Breast epithelium (tissue), 3 donors: ENCODE data around the gene TSPAN4.

Experiments used
- POLR2A ChIP-seq: fragments of 450-650 bp; IDR thresholded peaks from one replicate; pipeline ENCODE4 v1.6.1; 2016; ENCODE audit warnings: antibody characterized with exemption, mild to moderate bottlenecking, moderate library complexity
- POLR2AphosphoS5 ChIP-seq, 3 donors: sonication (generic); formaldehyde crosslinking; IDR thresholded peaks; one replicate each; pipeline ENCODE4 v1.6.1; 2017; ENCODE audit warnings: antibody characterized with exemption in 3 of 3
- TF ChIP-seq, protein P1 (sequence below), 3 donors: fragments of 450-650 bp; IDR thresholded peaks; one replicate each; pipeline ENCODE4 v1.5.1; 2016 to 2017; ENCODE audit warnings: antibody characterized with exemption in 3 of 3, mild to moderate bottlenecking in 3 of 3, moderate library complexity in 3 of 3

DNA sequence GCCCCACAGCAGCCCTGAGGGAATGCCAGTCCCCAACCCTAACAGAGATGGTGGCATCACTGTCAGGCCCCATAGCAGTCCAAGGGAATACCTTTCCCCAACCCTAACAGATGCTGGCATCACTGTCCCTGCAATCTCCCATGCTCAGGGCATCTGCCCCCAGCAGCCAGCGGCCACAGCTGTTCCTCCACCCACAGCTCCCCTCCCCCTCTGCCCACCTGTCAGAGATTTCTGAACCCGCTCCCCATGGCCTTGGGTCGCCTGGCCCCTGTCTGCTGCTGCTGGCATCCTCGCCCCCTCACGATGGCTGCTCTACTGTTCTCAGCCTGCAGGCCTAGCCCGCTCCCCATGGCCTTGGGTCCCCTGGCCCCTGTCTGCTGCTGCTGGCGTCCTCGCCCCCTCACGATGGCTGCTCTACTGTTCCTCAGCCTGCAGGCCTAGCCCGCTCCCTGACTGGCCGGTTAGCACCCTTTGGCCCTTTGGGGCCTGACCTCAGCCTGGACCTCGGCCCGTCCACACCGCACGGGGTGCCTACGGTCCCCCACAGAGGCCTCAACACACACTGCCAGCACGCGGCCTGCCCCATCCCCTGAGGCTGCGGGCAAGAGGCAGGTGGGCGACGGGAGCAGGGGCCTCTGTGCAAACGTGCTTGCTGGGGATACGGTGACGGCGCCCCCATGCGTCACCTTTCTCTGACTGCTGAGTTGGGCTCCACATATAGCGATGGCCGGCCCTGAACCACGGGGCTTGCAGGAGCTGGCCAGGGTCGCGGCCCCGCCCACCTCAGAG lies 47.2 kb downstream of the TSPAN4 start:
- TF ChIP-seq, protein P1, sequence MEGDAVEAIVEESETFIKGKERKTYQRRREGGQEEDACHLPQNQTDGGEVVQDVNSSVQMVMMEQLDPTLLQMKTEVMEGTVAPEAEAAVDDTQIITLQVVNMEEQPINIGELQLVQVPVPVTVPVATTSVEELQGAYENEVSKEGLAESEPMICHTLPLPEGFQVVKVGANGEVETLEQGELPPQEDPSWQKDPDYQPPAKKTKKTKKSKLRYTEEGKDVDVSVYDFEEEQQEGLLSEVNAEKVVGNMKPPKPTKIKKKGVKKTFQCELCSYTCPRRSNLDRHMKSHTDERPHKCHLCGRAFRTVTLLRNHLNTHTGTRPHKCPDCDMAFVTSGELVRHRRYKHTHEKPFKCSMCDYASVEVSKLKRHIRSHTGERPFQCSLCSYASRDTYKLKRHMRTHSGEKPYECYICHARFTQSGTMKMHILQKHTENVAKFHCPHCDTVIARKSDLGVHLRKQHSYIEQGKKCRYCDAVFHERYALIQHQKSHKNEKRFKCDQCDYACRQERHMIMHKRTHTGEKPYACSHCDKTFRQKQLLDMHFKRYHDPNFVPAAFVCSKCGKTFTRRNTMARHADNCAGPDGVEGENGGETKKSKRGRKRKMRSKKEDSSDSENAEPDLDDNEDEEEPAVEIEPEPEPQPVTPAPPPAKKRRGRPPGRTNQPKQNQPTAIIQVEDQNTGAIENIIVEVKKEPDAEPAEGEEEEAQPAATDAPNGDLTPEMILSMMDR (IDR thresholded peaks at IDR 0.05): no peak
- TF ChIP-seq POLR2A: no peak
- no peak for TF ChIP-seq POLR2AphosphoS5 (IDR thresholded peaks at IDR 0.05)
